Measurements from ENCODE around the gene LSP1.
A peak's percentile ranks its signal among the peaks of the same experiment; 100 is the strongest.

The LSP1 gene

GRCh38 chr11:1854949-1855885 is 2.3 kb downstream of the LSP1 start:
- DNase-seq (ENCODE audit: insufficient read length) = peak; percentile 90
- no peak for FAIRE-seq
- TF ChIP-seq POLR2AphosphoS5 (IDR thresholded peaks at IDR 0.05; ENCODE audit: low read depth, low read length) (no peak; the same call in none of the 2 replicates), POLR2A (IDR thresholded peaks at IDR 0.05; ENCODE audit: low read depth, low read length) (peak; percentile 18; the same call in 1 of the 2 replicates), TAF1 (IDR thresholded peaks at IDR 0.05; ENCODE audit: borderline replicate concordance, low read depth, low read length) (no peak; the same call in 1 of the 2 replicates)

- FAIRE-seq = peak; percentile 61
These were observed 3.0 kb downstream of the LSP1 start for GRCh38 chr11:1855886-1856265.

GRCh38 chr11:1856306-1857005 is 3.6 kb downstream of the LSP1 start:
- TF ChIP-seq POLR2A (IDR thresholded peaks at IDR 0.05; ENCODE audit: low read depth, low read length) (no peak), TAF1 (IDR thresholded peaks at IDR 0.05; ENCODE audit: borderline replicate concordance, low read depth, low read length) (no peak), POLR2AphosphoS5 (IDR thresholded peaks at IDR 0.05; ENCODE audit: low read depth, low read length) (no peak)
- DNase-seq (ENCODE audit: insufficient read length) (no peak), FAIRE-seq (peak; percentile 76)

More at GRCh38 chr11:1855886-1856265, 3.0 kb downstream of the LSP1 start:
- TF ChIP-seq POLR2AphosphoS5 (IDR thresholded peaks at IDR 0.05; ENCODE audit: low read depth, low read length) (no peak), TAF1 (IDR thresholded peaks at IDR 0.05; ENCODE audit: borderline replicate concordance, low read depth, low read length) (no peak), POLR2A (IDR thresholded peaks at IDR 0.05; ENCODE audit: low read depth, low read length) (no peak)
- DNase-seq (ENCODE audit: insufficient read length) = no peak

- DNase-seq (ENCODE audit: insufficient read length) (no peak), FAIRE-seq (no peak)
- no peak for TF ChIP-seq POLR2AphosphoS5 (IDR thresholded peaks at IDR 0.05; ENCODE audit: low read depth, low read length)
- TF ChIP-seq TAF1 (IDR thresholded peaks at IDR 0.05; ENCODE audit: borderline replicate concordance, low read depth, low read length) = no peak
- no peak for TF ChIP-seq POLR2A (IDR thresholded peaks at IDR 0.05; ENCODE audit: low read depth, low read length)
These were observed 4.2 kb downstream of the LSP1 start for GRCh38 chr11:1857064-1857463.

- no peak for TF ChIP-seq TAF1 (IDR thresholded peaks at IDR 0.05; ENCODE audit: borderline replicate concordance, low read depth, low read length)
- no peak for TF ChIP-seq POLR2A (IDR thresholded peaks at IDR 0.05; ENCODE audit: low read depth, low read length)
- no peak; the same call in 1 of the 2 replicates for TF ChIP-seq POLR2AphosphoS5 (IDR thresholded peaks at IDR 0.05; ENCODE audit: low read depth, low read length)
- FAIRE-seq (no peak), DNase-seq (ENCODE audit: insufficient read length) (no peak)
These were observed 5.3 kb downstream of the LSP1 start for GRCh38 chr11:1858154-1858553.

- TF ChIP-seq TAF1 (IDR thresholded peaks at IDR 0.05; ENCODE audit: borderline replicate concordance, low read depth, low read length) (no peak), POLR2A (IDR thresholded peaks at IDR 0.05; ENCODE audit: low read depth, low read length) (0 out of 2 replicates have a peak, but pooled peaks have one; percentile 38), POLR2AphosphoS5 (IDR thresholded peaks at IDR 0.05; ENCODE audit: low read depth, low read length) (0 out of 2 replicates have a peak, but pooled peaks have one; percentile 41)
- no peak for DNase-seq (ENCODE audit: insufficient read length)
- FAIRE-seq = no peak
These were observed 5.7 kb downstream of the LSP1 start for GRCh38 chr11:1858576-1858975.

- DNase-seq (ENCODE audit: insufficient read length) = no peak
These were observed 6.1 kb downstream of the LSP1 start for GRCh38 chr11:1859004-1859403.

GRCh38 chr11:1860108-1860507 is 7.2 kb downstream of the LSP1 start:
- FAIRE-seq = no peak

More at GRCh38 chr11:1859004-1859403, 6.1 kb downstream of the LSP1 start:
- TF ChIP-seq POLR2AphosphoS5 (IDR thresholded peaks at IDR 0.05; ENCODE audit: low read depth, low read length) (no peak), TAF1 (IDR thresholded peaks at IDR 0.05; ENCODE audit: borderline replicate concordance, low read depth, low read length) (no peak), POLR2A (IDR thresholded peaks at IDR 0.05; ENCODE audit: low read depth, low read length) (no peak)
- FAIRE-seq = no peak

GRCh38 chr11:1861435-1862411 is 8.8 kb downstream of the LSP1 start:
- TF ChIP-seq TAF1 (IDR thresholded peaks at IDR 0.05; ENCODE audit: borderline replicate concordance, low read depth, low read length) (no peak), POLR2AphosphoS5 (IDR thresholded peaks at IDR 0.05; ENCODE audit: low read depth, low read length) (0 out of 2 replicates have a peak, but pooled peaks have one; percentile 34), POLR2A (IDR thresholded peaks at IDR 0.05; ENCODE audit: low read depth, low read length) (peak; percentile 54)
- FAIRE-seq = peak; percentile 83

More at GRCh38 chr11:1860108-1860507, 7.2 kb downstream of the LSP1 start:
- 0 out of 2 replicates have a peak, but pooled peaks have one; percentile 29 for TF ChIP-seq POLR2AphosphoS5 (IDR thresholded peaks at IDR 0.05; ENCODE audit: low read depth, low read length)
- TF ChIP-seq TAF1 (IDR thresholded peaks at IDR 0.05; ENCODE audit: borderline replicate concordance, low read depth, low read length) = no peak
- no peak for TF ChIP-seq POLR2A (IDR thresholded peaks at IDR 0.05; ENCODE audit: low read depth, low read length)
- no peak for DNase-seq (ENCODE audit: insufficient read length)

More at GRCh38 chr11:1861435-1862411, 8.8 kb downstream of the LSP1 start:
- no peak for DNase-seq (ENCODE audit: insufficient read length)
